AG04450 (cell line): Measurements from ENCODE around the gene VAC14. TPM values are rescaled to one million over a fixed set of nuclear protein-coding genes. Genes with fewer than 3 reads are reported as not detected.

Experiments used
- CTCF ChIA-PET: fragments of 300-600, 350-600 bp; formaldehyde crosslinking; extraction: SDS; loops from one replicate; lab custom pipeline; 2022; ENCODE audit warnings: antibody characterized with exemption, inconsistent platforms; lab: Charles Lee
- POLR2A ChIA-PET: fragments of 350-600 bp; formaldehyde crosslinking; extraction: SDS; loops from one replicate; lab custom pipeline; 2021; ENCODE audit warnings: antibody characterized with exemption, inconsistent platforms; lab: Yijun Ruan, JAX
- DNase-seq: peaks from one replicate; pipeline ENCODE4 v3.0.0-alpha.2; 2011; ENCODE audit warnings: low read depth, low spot score
- H3K27ac ChIP-seq: one replicate; pipeline ENCODE4 v1.5.1; 2012; ENCODE audit warnings: low read depth, low read length, control low read depth
- H3K27me3 ChIP-seq: one replicate; pipeline ENCODE4 v1.6.0; 2012; ENCODE audit warnings: low read length; ENCODE audit not compliant: control insufficient read depth, insufficient read depth
- H3K4me3 ChIP-seq: 2 replicates; pipeline ENCODE4 v1.5.1; 2011; ENCODE audit warnings: mild to moderate bottlenecking, low read depth, low read length, control low read depth
- H3K9me3 ChIP-seq: 2 replicates; pipeline ENCODE4 v1.5.1; 2012; ENCODE audit warnings: low read length; ENCODE audit not compliant: control insufficient read depth, insufficient read depth
- CTCF ChIP-seq: IDR thresholded peaks from 2 replicates; pipeline ENCODE4 v1.5.1; 2011; ENCODE audit warnings: low read depth, low read length, control low read depth, inconsistent platforms
- polyA plus RNA-seq: library from polyadenylated mRNA; depleted of rRNA; stranded (reverse); fragments of >200 nt; gene quantifications from 2 replicates; pipeline ENCODE4 v1.2.3, GENCODE V29; 2011

The VAC14 gene
- polyA plus RNA-seq, 1 experiment, result 30.2 TPM

- H3K27me3 ChIP-seq, result no peaks in the 10 kb centered on the region
- no peak overlapping the region for H3K4me3 ChIP-seq
- POLR2A ChIA-PET, result no interaction called here
- no peak for TF ChIP-seq CTCF
- no peaks in the 10 kb centered on the region; the same call in 1 of the 2 replicates for H3K9me3 ChIP-seq
- no peak overlapping the region for H3K27ac ChIP-seq
- no peak for DNase-seq
- CTCF ChIA-PET, result no interaction called here
Measured at GRCh38 chr16:70710422-70711210, 90.3 kb downstream of the VAC14 start.

GRCh38 chr16:70709942-70710341 is 91.0 kb downstream of the VAC14 start:
- H3K4me3 ChIP-seq, result no peak overlapping the region
- no peaks in the 10 kb centered on the region; the same call in 1 of the 2 replicates for H3K9me3 ChIP-seq
- H3K27me3 ChIP-seq, result no peaks in the 10 kb centered on the region
- H3K27ac ChIP-seq, result no peak overlapping the region
- DNase-seq, result no peak
- POLR2A ChIA-PET, result no interaction called here
- TF ChIP-seq CTCF, result no peak
- CTCF ChIA-PET, result no interaction called here

- Histone ChIP-seq H3K27me3 (no peaks in the 10 kb centered on the region), H3K4me3 (no peak overlapping the region), H3K9me3 (no peaks in the 10 kb centered on the region; the same call in 1 of the 2 replicates), H3K27ac (no peak overlapping the region)
- POLR2A ChIA-PET, result no interaction called here
- no peak for TF ChIP-seq CTCF
- no peak for DNase-seq
- CTCF ChIA-PET, result no interaction called here
Measured at GRCh38 chr16:70709457-70709856, 91.5 kb downstream of the VAC14 start.

- ChIA-PET POLR2A (no interaction called here), CTCF (no interaction called here)
- Histone ChIP-seq H3K4me3 (no peak overlapping the region), H3K27ac (no peak overlapping the region), H3K27me3 (no peaks in the 10 kb centered on the region), H3K9me3 (no peaks in the 10 kb centered on the region; the same call in 1 of the 2 replicates)
- TF ChIP-seq CTCF, result no peak
- no peak for DNase-seq
Measured at GRCh38 chr16:70708366-70709246, 92.4 kb downstream of the VAC14 start.
